ENCODE data around the gene DLG2.
A peak's percentile ranks its signal among the peaks of the same experiment; 100 is the strongest.

The DLG2 gene

DNA sequence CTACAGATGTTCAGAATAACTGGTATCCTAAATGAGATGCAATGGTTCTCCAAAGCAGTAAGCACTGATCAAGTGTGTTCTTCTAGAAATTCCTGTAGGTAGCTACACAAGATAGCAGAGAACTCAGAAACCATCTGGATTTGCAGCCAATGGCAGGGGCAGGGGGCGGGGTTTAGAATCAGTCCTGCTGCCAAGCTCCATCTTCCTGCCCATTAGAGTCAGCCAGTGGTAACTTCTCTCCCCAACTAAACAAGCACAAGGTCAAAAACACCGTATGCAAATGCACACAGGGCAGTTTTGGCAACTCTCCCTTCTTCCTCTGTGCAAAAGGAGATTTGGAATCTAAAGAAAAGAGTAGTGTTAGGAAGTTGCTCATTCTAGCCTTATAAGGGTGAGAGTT is 2103.5 kb downstream of the DLG2 start:
- no peak for DNase-seq

DNA sequence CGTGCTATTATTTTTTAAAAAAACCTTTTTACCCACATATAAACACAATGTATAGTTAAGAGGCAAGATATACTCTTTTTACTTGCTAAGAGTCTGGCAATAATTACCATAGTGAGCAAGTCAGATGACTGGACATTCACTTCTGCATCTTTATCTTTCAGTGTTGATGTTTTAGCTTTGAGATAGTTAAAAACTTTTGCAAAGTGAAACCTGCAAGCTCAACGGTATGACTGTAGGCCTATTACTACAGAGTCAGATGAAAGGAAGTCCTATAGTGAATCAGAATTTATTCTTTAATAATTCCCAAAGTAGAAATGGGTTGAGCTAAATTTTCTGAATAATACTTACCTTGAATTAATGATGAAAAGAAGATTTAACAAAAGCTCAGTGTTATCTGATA is 2104.2 kb downstream of the DLG2 start:
- DNase-seq: no peak

DNA sequence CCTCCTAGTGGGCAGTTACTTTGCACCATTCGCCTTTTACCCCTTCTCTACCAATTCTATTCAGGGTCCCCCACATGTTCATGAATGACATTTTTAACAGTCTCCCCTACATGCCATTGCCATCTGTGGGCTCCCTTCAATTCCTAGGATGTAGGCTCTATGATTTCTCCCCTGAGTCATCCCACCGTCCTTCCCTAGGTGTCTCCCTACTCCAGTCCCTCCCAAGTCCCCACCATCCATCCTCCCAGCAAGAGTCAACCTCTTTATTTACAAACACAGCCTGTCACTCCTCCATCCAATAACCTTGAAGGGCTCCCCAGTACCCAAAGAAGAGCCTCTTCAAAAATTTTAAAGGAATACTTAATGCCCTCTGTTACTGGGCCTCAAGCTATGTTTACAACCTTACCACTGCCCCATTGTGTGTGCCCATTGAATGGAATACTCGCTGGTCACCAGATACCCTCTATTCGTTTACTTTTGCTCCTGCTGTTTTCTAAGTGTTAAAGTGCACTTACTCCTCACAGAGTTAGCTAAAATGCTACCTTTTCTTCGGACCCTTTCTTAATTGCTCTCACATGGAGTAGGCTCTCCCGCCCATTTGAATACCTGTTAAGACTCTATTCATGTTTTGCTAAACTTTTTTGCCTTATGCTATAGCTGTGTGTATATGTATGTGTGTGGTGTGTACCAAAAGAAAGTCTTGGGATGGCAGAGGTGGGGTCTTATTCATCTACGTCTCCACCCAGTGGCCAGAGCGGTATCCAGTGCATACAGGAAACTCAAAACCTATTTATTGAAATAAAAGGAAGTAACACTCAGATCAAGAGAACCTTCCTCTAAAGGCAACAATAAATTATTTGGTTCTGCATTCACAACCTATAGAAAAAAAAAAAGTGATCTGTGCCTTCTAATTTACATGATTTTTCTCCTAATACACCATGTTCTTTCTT is 2105.2 kb downstream of the DLG2 start:
- no peak for DNase-seq

DNA sequence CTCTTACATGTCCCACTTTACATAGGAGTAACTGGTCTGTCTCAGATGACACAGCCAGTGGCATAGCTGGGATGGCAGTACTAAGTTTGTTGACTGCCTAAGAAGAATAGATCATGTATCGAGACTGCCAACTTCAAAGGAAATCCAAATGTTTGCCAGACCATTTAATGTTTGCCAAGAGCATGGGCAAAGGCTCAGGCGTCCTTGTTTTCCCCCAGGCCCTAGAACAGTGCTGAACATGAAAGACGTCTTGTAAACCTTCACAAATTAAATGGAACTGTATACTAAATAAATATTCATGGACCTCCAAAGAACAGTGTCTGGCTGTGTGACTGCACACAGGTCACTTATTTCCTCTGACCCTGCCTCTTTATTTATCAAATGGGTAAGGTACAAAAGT is 2106.3 kb downstream of the DLG2 start:
- no peak for DNase-seq

DNA sequence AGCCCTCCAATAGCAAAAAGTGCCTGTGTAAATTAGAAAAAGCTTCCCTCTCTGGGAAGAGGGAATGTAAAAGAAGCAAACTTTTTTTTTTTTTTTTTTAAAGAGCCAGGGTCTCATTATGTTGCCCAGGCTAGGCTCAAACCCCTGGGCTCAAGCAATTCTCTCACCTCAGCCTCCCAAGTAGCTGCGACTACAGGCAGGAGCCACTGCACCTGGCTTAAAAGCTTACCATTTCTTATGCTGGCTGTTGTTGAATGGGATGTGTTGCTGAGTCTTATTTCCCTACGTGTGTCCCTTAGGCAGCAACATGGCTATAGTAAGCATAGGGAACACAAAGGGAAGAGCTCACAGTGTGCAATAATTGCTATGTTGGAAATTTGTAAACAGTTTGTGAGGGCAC is 2115.5 kb downstream of the DLG2 start:
- DNase-seq: no peak

DNA sequence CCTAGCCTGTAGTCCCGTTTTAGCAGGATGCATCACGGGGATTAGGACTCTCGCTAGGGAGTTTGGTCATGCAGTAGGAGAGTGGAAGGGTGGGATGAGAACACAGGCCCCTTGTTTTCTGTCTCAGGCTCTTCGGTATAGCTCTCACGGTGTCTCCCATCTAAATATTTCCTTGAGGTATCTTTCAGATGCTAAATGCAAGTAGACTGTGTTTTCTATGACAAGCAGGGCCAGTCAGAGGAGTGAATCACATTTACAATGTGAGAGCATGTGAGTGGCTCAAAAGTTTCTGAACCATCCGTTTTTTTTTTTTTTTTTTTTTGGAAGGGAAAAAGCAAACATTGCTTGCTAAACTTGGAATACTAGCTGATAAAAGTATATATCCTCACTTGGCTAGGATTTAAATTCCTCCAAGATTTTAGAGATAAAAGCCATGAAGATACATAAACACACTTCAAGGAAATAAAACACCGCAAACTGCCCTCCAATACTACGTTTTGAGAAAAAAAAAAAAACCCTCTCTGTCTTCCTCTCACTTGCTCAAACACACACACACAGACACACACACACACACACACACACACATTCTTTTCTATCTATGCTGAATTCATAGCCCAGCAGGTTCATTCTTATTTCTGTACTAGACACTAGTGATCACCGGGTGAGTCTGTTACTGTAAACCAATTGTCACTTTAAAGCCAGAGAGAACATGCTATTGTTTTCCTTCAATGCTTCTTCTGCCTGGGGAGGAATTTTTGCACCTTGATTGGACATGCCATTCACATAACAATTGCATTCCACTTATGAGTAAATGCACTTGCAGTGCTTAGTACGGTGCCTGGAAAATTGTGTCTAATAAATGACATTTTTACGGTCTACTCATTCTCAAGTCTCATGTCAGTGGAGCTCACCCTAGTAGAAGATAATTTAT is 2116.3 kb downstream of the DLG2 start:
- no peak for DNase-seq

DNA sequence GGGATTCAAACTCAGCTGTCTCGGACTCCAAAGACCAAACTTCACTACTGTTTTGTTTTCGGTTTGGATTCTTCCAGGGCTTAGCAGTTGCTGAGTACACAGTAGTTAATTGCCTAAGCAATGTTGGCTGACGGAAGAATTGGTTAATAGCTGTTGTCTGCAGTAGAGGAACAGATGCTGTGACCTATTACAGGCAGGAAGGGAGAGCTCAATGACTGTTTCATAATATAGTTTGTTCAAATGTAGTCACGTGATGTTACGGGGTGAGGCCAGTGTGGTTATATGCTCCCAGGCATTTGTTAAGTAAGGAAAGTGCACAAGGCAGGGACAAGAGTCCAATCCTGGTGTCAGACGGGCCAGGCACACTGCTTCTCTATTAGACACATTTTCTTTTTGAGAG is 2118.3 kb downstream of the DLG2 start:
- no peak for DNase-seq

DNA sequence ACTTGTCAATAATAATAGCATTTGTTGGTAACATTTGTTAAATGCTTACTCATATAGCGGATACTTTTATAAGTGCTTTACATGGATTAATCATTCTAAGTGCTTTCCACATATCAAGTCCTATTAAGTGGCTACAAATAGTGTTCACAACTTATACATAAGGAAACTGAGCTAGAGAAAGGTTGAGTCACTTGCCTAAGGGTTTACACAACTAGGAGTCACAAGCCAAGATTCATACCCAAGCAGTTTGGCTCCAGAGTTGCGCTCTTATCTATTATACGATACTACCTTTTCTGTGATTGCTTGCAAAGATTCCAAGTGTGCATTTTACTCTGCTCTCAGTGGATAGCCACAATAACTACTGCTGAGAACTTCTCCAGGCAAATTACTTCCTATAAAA is 2125.1 kb downstream of the DLG2 start:
- no peak for DNase-seq

DNA sequence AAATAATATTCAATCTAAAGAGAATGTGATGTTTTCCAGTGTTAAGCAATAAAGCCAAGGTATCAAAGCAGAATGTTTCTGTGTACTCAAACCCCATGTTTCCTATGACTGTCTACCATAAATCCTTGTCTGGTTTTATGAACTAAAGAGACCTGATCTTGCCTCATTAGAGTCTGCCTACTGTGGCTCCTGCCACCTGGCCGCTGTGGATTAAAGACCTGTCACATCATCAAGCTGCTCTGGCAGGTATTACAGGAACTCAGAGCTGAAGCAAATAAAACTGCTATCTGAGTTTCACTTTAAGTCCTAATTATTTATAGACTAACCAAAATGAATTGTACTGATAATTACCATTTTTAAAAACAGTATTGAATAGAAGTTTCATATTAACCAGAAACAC is 2133.2 kb downstream of the DLG2 start:
- DNase-seq: no peak

DNA sequence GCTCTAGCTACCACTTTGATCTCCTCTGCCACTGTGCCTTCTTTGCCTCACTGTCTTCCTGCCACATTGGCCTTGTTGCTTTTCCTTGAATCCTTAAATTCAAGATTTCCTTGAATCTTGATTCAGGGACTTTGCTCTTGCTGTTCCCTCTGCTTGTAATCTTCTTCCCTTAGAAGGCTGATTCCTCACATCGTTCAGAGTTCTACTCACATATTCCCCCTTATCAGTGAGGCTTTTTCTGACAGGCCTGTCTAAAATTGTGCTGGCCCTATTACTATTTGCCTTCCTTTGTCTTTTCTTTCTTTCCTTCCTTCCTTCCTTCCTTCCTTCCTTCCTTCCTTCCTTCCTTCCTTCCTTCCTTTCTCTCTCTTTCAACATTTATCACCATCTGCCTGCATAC is 2134.1 kb downstream of the DLG2 start:
- no peak for DNase-seq

DNA sequence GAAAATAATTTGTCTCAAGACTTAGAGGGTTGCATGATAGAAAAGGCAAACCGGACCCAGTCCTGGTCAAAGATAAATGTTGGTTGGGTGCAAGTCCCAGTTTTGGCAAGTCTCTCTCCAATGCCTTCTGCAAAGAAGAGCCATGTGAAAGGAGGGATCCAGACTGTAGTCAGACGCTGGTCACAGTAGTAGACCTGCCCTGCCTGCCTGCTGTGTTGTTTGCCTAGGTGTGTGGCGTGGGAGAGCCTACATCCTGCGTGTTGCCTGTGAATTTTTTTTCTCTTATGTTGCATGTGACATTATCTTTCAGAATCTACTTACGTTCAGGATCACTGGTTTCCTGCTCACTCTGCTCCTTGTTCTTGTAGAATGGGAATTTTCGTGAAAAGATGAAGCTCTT is 2143.3 kb downstream of the DLG2 start:
- no peak for DNase-seq

DNA sequence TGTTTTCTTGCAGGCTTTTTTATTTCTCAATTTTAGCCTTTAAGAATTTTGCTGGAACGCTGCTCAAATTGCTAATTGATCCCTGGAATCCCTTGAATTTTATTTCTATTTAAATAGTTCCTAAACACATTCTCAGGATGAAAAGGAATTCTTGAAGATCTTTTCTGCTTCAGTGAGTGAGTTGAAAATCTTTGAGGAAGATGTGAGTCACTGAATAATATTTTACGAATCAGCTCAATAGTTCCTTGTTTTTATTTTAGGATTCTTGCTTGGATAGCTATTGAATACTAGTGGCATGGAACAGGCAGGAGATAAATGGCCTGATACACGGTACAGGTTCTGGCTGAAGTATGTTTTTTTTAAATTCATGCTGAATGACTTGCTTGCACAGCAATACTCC is 2146.3 kb downstream of the DLG2 start:
- no peak for DNase-seq

DNA sequence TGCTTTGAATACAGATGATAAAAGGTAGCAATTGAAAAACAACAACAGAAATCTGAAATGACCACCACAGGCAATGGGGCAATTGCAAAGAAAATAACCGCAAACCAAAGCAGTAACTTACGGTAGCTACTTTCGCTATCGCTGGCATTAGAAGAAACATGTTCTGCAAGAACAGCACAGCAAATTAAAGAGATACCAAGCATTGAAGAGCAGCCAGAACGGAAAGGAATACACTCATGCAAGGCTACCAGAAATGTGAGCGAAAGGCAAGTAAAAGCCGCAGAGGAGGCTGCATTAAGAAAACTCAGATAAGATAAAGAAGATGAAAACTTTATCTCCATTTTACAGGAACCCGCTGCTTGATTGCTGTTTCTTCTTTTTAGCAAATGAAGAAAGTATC is 2146.9 kb downstream of the DLG2 start:
- no peak for DNase-seq

DNA sequence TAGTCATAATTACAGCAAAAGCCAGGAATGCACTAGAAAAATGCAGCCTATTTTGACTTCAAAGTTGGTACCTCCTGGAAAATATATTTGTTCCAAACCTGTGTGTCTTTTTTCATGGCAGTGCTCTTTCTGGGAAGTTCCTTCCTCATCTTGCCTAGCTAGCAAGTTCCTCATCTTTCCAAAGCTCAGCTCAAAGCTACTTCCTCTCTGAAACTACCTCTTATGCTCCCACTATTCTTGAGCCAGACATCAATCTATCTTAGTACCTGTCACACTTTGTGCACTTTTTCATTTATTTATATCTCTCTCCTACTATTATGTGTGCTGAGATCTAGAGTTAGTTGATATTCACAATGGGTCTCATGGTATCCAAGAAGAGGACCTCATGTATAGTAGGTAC is 2149.4 kb downstream of the DLG2 start:
- DNase-seq: no peak

DNA sequence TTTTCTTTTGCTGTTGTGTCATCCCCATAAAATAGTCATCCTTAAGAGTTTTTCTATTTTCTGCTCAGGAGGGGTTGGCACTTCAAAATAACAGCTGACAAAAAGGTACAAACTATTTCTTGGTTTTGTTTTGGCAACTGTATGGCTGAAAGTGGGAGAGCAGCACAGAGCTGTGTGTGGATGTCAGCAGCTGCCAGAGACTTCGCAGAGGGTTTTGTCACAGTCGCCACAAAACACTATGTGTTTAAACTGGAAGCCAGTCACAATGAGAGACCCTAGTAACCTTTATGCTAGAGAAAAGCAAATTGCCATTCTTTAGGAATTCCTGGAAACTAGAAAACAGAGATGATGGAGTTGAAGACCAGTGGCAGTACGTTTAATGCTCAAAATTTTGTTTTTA is 2151.4 kb downstream of the DLG2 start:
- no peak for DNase-seq

DNA sequence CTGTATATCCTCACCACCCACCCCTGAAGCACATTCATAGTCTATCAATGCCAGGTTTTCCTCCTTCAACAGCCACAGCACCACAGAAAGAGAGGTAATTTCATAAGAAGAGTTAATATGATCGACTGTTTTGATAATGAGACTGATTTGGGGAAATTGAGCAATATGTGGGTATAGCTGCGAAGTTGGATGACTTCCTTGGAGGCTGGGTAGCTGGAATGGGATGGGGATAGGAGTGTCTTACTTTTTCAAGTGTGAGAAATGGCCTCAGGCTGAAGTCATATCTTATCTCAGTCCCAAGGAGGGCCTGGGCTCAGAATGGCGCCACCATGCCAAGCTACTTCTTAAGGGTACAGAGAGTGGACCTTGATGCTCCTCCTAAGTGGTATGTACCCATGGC is 2153.4 kb downstream of the DLG2 start:
- no peak for DNase-seq

DNA sequence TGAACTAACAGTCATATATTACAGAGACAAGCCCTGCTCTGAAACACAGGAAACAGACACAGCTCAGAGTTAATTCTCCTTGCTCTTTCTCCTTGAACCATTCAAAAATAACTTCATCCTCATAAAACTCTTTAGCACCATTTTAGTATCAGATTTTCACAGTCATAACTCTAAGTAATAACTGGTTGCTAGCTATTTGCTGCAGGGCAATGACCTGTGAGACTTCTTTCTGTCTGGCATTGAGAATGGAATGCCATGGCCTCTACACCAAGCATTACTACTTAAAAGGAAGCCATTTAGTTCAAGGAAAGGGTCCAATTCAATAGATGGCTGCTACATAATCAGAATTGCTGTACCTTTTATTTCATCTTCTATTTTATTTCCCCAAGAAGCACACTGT is 2154.3 kb downstream of the DLG2 start:
- no peak for DNase-seq

DNA sequence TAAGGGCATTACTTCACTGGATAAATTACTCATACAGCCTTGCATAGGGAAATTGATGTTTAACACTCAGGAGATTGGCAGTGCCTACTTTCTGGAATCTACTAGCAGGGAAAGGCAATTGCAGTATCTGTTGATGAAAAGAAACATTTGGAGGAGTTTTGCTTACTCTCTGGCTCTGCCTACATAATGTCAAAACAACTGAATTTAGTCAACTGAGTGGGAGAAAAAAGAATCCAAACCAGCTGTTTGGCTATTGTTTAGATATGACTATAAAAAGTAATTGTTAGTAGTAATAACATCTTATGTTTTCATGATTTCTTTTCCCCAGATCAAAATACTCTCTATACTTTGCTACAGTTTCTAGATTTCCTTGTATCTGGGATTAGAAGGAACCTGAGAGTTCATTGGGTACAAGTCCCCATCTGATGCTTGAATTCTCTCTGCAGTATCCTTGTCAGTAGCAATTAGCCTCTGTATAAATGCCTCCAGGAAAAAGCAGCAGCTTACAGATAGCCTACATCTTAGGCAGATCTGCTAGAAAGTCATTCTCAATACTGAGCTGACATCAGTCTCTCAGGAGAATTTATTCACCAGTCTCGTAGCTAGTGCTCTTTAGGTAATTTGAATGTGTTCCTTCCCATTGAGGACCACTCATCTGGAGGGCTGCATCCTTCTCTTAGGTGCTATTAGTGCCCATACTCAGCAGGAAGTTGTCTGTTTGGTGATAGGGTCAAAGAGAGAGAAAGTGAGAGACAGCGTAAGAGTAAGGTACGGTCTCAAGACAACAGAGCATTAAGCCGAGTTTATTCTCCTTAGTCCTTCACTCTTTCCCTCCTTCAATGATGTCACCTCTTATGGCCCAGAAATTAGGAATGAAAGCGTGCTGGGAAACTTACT is 2155.1 kb downstream of the DLG2 start:
- DNase-seq: no peak

DNA sequence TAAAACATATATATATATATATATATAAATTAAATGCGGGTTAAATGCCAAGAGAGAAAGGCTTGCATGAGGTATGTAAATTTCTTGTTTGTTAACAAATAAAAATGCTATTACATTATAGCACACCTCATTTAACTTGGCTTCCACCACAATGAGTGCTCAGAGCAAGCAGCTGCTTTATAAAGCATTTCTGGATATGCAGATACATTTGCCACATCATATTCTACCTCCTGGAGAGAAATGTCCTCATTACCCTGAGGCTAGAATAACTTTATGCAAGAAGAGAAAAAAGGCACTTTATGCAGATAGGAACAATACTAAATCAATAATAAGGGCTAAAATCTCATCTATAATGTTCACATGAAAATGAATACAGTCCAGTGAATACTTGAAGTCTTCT is 2159.3 kb downstream of the DLG2 start:
- peak in 1 of 2 experiments; percentile 26 for DNase-seq

DNA sequence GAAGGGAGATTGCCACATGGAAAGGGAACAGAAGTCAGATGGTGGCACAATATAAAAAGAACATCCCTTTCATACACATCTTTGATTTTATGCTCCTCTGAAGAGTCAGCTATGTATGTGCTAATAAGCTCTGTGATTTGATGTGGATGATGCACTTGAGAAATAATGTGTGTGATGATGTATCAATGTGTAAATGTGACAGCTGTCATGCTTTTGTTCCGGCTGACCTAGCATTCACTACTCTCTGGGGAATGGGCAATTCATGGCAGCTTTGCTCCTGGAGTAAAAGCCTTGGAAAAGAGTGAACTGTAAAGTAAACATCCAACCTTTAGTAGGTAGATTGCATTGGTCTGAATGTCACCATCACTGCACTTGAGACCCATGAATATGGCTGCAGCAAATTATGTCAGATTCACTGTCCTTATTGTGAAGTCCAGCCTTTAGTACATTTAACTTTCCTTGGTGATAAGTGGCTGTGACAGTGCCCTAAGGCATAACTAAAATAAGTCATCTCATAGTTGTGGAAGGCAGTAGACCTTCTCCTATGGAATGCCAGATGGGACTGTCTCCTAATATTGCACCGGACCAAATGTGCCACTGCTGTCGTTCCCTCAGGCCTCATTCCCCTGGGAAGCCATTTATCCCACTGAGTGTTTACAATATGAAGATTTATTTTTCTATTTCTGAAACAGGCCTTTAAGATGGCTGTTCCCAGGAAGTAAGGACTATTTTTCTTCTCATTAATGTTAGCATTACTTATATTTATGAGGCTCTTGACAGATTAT is 2162.8 kb downstream of the DLG2 start:
- DNase-seq: no peak

DNA sequence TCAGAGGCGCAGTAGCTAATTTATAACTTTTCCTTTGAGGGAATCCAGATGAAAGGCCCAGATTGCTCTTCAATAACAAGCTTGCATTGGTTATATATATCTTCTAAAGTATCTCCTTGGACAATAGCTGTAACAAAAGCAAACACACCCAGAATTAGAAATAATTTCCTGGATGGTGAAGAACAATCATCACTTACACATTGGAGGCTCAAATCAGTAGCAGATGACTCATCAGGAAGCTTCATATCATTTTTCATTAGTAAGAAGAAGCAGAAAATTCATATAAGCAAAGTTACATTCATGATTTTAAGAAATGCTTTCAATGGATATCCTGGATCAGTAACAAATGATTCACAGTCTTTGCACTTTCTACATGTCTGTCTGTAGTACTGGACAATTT is 2167.3 kb downstream of the DLG2 start:
- no peak for DNase-seq

DNA sequence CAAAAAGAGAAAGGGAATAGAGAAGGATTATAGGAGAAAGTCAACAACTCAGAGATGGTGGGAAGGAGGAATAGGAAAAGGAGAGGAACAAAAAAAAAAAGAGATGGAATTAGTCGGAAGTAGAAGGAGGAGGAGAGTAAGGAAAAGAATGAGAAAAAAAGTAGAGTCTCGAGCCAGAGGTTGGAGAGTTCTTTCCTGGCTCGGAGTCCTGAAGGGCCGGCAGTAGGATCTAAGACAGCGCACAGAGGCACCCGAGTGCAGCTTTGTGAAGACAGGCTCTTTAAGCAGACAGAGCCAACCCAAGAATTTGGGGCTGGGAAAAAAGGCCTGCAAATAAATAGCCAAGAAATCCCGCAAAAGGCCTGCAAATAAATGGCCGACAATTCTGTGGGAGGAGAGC is 2170.6 kb downstream of the DLG2 start:
- DNase-seq: no peak

Data from cerebellar nuclear complex (tissue), 1 donor.